Measurements from ENCODE around the gene KLF15. TPM values are rescaled to one million over a fixed set of nuclear protein-coding genes. Genes with fewer than 3 reads are reported as not detected.

Gene KLF15
- total and polyA plus RNA-seq, 4 experiments from 2014 or later, result 0.67 to 0.72 TPM; not detected in 2

DNA sequence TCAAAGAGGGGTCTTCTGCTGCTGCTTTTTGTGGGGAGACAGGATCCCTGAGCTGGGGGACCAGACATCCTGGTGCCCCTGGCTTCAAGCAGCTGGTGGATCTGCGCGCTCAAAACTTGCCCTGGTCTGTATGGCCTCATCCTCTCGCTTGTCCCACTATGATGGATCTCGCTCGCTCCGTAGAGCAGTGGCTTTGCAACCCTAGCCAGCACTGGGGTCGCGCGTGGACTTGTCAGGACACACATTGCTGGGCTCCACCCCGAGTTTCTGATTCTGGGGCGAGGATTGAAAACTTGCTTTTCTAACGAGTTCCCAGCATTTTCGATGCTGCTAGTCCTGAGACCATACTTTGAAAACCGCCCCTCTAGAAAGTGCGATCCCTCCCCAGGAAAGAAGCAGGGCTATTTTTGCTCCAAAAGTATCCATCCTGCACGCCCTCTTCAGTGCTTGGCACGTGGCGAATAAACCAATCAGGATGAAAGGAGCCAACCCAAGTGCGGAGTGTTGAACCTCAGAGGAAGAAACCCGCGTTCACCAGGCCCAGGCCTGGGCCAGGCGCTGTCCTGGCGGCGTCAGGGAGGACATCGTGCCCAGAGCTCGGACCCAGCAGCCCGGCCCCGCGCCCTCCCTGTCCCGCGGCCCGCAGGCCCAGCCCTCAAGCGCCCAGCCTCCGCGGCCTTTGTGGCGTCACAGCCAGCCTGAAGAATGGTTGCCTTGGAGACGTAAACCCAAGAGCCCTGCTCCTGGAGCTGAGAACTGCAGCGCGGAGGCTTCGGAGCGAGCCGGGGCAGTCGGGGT is 37.2 kb upstream of the KLF15 start, which contains the start of gene CFAP100:
TSS of gene CFAP100 (plus strand) at position 731 of the 798 bp plus-strand sequence. CDS start 1,092 bp downstream, outside the sequence.
- peaks cover 0 to 5% (median 2%) of the 10 kb centered on the region in 4 donors for H3K4me1 Mint-ChIP-seq
- H3K27me3 Mint-ChIP-seq, result peaks cover 48 to 49% of the 10 kb centered on the region in 2 donors
- H3K36me3 Mint-ChIP-seq, result no peaks in the 10 kb centered on the region
- Histone ChIP-seq H3K4me1 (ENCODE audit: insufficient read depth, low read length) (no peaks in the 10 kb centered on the region), H3K9me3 (ENCODE audit: control insufficient read depth in 1 of 2, low read length in 2 of 2) (no peaks in the 10 kb centered on the region), H3K36me3 (ENCODE audit: insufficient read depth, low read length) (no peaks in the 10 kb centered on the region), H3K27ac (ENCODE audit: low read depth, low read length) (no peak within 1 kb of the TSS), H3K27me3 (ENCODE audit: insufficient read depth, low read length) (no peaks in the 10 kb centered on the region), H3K4me3 (ENCODE audit: low read length in 2 of 2) (no peak within 1 kb of the TSS)
- ChIA-PET CTCF (ENCODE audit: partially characterized antibody) (no interaction called here), POLR2A (ENCODE audit: partially characterized antibody) (no interaction called here)
- H3K4me3 Mint-ChIP-seq, result no peak within 1 kb of the TSS
- no peaks in the 10 kb centered on the region for H3K9me3 Mint-ChIP-seq
- no peak within 1 kb of the TSS for H3K27ac Mint-ChIP-seq
- DNase-seq, result no peak
- intact Hi-C loops (cut with micrococcal nuclease), result no loop called here

DNA sequence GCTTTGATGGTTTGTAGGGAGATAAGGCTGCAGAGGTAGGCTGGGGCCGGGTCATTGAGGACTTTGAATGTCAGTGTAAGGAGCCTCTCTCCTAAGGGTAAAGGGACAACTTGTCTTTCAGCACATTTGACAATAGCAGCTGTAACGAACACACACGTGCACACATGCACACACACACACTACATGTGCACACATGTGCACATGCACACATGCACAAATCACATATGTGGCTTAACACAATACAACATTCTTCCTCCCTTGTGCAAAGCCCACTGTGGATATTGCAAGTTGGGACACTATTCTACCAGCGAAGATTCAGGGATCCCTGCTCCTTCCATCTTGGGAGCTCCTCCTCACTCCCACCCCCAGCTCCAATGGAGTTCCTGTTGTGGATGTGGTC is 36.4 kb upstream of the KLF15 start:
- Mint-ChIP-seq H3K27me3 (peaks cover 49% of the 10 kb centered on the region in 2 donors), H3K27ac (no peak overlapping the region), H3K9me3 (no peaks in the 10 kb centered on the region), H3K36me3 (no peaks in the 10 kb centered on the region), H3K4me1 (peaks cover 0 to 5% (median 2%) of the 10 kb centered on the region in 4 donors), H3K4me3 (no peak overlapping the region)
- H3K9me3 ChIP-seq (ENCODE audit: control insufficient read depth in 1 of 2, low read length in 2 of 2), result no peaks in the 10 kb centered on the region
- no peak overlapping the region for H3K27ac ChIP-seq (ENCODE audit: low read depth, low read length)
- no peaks in the 10 kb centered on the region for H3K36me3 ChIP-seq (ENCODE audit: insufficient read depth, low read length)
- CTCF ChIA-PET (ENCODE audit: partially characterized antibody), result no interaction called here
- no peaks in the 10 kb centered on the region for H3K4me1 ChIP-seq (ENCODE audit: insufficient read depth, low read length)
- H3K27me3 ChIP-seq (ENCODE audit: insufficient read depth, low read length), result no peaks in the 10 kb centered on the region
- H3K4me3 ChIP-seq (ENCODE audit: low read length in 2 of 2), result no peak overlapping the region
- POLR2A ChIA-PET (ENCODE audit: partially characterized antibody), result no interaction called here
- no peak for DNase-seq
- intact Hi-C loops (cut with micrococcal nuclease), result no loop called here

GRCh38 chr3:126392246-126392645 is 35.0 kb upstream of the KLF15 start:
- intact Hi-C loops (cut with micrococcal nuclease), result no loop called here
- Mint-ChIP-seq H3K4me1 (peaks cover 0 to 6% (median 2%) of the 10 kb centered on the region in 4 donors), H3K4me3 (no peak overlapping the region), H3K27me3 (peaks cover 52 to 56% of the 10 kb centered on the region in 2 donors), H3K36me3 (no peaks in the 10 kb centered on the region), H3K27ac (no peak overlapping the region), H3K9me3 (no peaks in the 10 kb centered on the region)
- no peaks in the 10 kb centered on the region for H3K36me3 ChIP-seq (ENCODE audit: insufficient read depth, low read length)
- H3K4me1 ChIP-seq (ENCODE audit: insufficient read depth, low read length), result no peaks in the 10 kb centered on the region
- ChIA-PET CTCF (ENCODE audit: partially characterized antibody) (no interaction called here), POLR2A (ENCODE audit: partially characterized antibody) (no interaction called here)
- no peaks in the 10 kb centered on the region for H3K27me3 ChIP-seq (ENCODE audit: insufficient read depth, low read length)
- no peak for DNase-seq
- no peak overlapping the region for H3K4me3 ChIP-seq (ENCODE audit: low read length in 2 of 2)
- H3K27ac ChIP-seq (ENCODE audit: low read depth, low read length), result no peak overlapping the region
- H3K9me3 ChIP-seq (ENCODE audit: control insufficient read depth in 1 of 2, low read length in 2 of 2), result no peaks in the 10 kb centered on the region

DNA sequence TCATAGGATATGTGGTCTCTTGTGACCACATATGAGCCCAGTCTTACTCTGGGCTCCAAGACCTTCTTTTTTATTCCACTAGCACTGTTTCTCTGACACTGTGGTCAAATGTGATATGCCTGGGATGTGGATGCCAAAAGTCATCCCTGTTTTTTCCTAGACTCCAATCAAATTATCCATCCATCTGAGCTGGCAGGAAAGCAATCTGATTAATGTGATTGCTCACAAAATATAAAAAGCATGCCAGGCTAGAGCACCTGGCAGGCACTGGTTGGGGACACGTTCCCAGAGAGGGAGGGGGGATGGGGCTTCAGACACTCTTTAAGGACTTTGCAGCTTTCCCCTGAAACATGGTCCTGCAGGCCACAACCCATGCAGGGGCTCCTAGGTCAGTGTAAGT is 34.4 kb upstream of the KLF15 start:
- H3K27ac ChIP-seq (ENCODE audit: low read depth, low read length), result no peak overlapping the region
- POLR2A ChIA-PET (ENCODE audit: partially characterized antibody), result no interaction called here
- no peaks in the 10 kb centered on the region for H3K4me1 ChIP-seq (ENCODE audit: insufficient read depth, low read length)
- H3K36me3 ChIP-seq (ENCODE audit: insufficient read depth, low read length), result no peaks in the 10 kb centered on the region
- H3K4me3 ChIP-seq (ENCODE audit: low read length in 2 of 2), result no peak overlapping the region
- CTCF ChIA-PET (ENCODE audit: partially characterized antibody), result no interaction called here
- no peaks in the 10 kb centered on the region for H3K9me3 ChIP-seq (ENCODE audit: control insufficient read depth in 1 of 2, low read length in 2 of 2)
- H3K4me1 Mint-ChIP-seq, result peaks cover 0 to 6% (median 2%) of the 10 kb centered on the region in 4 donors
- no peaks in the 10 kb centered on the region for H3K27me3 ChIP-seq (ENCODE audit: insufficient read depth, low read length)
- intact Hi-C loops (cut with micrococcal nuclease), result no loop called here
- H3K27ac Mint-ChIP-seq, result no peak overlapping the region
- no peak overlapping the region for H3K4me3 Mint-ChIP-seq
- peaks cover 48 to 58% of the 10 kb centered on the region in 2 donors for H3K27me3 Mint-ChIP-seq
- H3K36me3 Mint-ChIP-seq, result no peaks in the 10 kb centered on the region
- DNase-seq, result no peak
- no peaks in the 10 kb centered on the region for H3K9me3 Mint-ChIP-seq

DNA sequence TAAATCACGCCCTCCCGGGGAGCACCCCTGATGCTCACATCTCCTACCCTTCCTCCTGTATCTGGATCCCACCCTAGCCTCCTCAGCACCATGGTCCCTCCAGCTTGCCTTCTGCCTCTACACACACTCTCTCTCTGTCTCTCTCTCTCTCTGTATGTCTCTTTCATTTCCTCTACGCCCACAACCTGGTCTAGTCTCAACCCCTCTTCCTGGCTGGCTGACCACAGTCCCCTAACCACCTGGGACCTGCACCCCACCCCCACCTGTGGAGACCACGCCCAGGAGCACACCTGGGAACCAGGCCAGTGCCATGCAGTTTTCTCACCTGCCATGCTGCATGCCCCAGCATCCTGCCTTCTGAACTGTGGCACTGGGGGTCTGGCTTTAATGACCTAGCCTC is 33.5 kb upstream of the KLF15 start:
- Mint-ChIP-seq H3K27me3 (peaks cover 51 to 62% of the 10 kb centered on the region in 2 donors), H3K4me1 (peaks cover 0 to 6% (median 2%) of the 10 kb centered on the region in 4 donors), H3K36me3 (no peaks in the 10 kb centered on the region), H3K4me3 (no peak overlapping the region), H3K9me3 (no peaks in the 10 kb centered on the region), H3K27ac (no peak overlapping the region)
- Histone ChIP-seq H3K27ac (ENCODE audit: low read depth, low read length) (no peak overlapping the region), H3K4me3 (ENCODE audit: low read length in 2 of 2) (no peak overlapping the region), H3K4me1 (ENCODE audit: insufficient read depth, low read length) (no peaks in the 10 kb centered on the region), H3K36me3 (ENCODE audit: insufficient read depth, low read length) (no peaks in the 10 kb centered on the region), H3K9me3 (ENCODE audit: control insufficient read depth in 1 of 2, low read length in 2 of 2) (no peaks in the 10 kb centered on the region), H3K27me3 (ENCODE audit: insufficient read depth, low read length) (no peaks in the 10 kb centered on the region)
- CTCF ChIA-PET (ENCODE audit: partially characterized antibody), result no interaction called here
- DNase-seq, result no peak
- intact Hi-C loops (cut with micrococcal nuclease), result no loop called here
- POLR2A ChIA-PET (ENCODE audit: partially characterized antibody), result no interaction called here

DNA sequence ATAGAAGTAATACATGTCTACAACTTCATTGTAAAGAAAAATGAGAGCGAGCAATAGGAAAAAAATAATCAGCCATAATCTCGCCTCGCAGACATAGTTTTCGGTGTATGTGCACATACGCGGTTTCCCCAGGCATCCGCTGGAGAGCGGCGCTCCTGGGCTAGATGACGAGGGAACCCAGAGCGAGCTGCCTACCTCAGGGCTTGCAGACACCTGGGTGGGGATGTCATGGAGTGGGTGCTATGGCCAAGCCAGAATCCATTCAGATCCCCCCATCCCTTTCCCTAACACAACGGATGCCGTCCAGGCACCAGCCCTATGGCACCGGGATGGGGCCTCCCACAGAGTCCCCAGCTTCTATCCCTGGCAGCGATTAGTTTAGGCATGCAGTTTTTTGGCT is 33.0 kb upstream of the KLF15 start:
- Histone ChIP-seq H3K4me1 (ENCODE audit: insufficient read depth, low read length) (no peaks in the 10 kb centered on the region), H3K9me3 (ENCODE audit: control insufficient read depth in 1 of 2, low read length in 2 of 2) (no peaks in the 10 kb centered on the region), H3K27me3 (ENCODE audit: insufficient read depth, low read length) (no peaks in the 10 kb centered on the region), H3K36me3 (ENCODE audit: insufficient read depth, low read length) (no peaks in the 10 kb centered on the region), H3K4me3 (ENCODE audit: low read length in 2 of 2) (no peak overlapping the region), H3K27ac (ENCODE audit: low read depth, low read length) (no peak overlapping the region)
- CTCF ChIA-PET (ENCODE audit: partially characterized antibody), result no interaction called here
- no peaks in the 10 kb centered on the region for H3K36me3 Mint-ChIP-seq
- no peak overlapping the region for H3K27ac Mint-ChIP-seq
- DNase-seq, result no peak
- intact Hi-C loops (cut with micrococcal nuclease), result no loop called here
- no peaks in the 10 kb centered on the region for H3K9me3 Mint-ChIP-seq
- no peak overlapping the region for H3K4me3 Mint-ChIP-seq
- POLR2A ChIA-PET (ENCODE audit: partially characterized antibody), result no interaction called here
- H3K4me1 Mint-ChIP-seq, result peaks cover 0 to 6% (median 2%) of the 10 kb centered on the region in 4 donors
- peaks cover 48 to 61% of the 10 kb centered on the region in 2 donors for H3K27me3 Mint-ChIP-seq

- intact Hi-C loops (cut with micrococcal nuclease), result no loop called here
- peak overlapping the region in 1 of 7 donors; percentile 19 for H3K27ac Mint-ChIP-seq
- no peak for DNase-seq
- Histone ChIP-seq H3K27ac (ENCODE audit: low read depth, low read length) (no peak overlapping the region), H3K9me3 (ENCODE audit: control insufficient read depth in 1 of 2, low read length in 2 of 2) (no peaks in the 10 kb centered on the region), H3K4me1 (ENCODE audit: insufficient read depth, low read length) (no peaks in the 10 kb centered on the region), H3K36me3 (ENCODE audit: insufficient read depth, low read length) (no peaks in the 10 kb centered on the region), H3K4me3 (ENCODE audit: low read length in 2 of 2) (no peak overlapping the region), H3K27me3 (ENCODE audit: insufficient read depth, low read length) (no peaks in the 10 kb centered on the region)
- H3K4me3 Mint-ChIP-seq, result peak overlapping the region in 3 of 8 donors; percentile 30 to 61 (median 53)
- H3K9me3 Mint-ChIP-seq, result no peaks in the 10 kb centered on the region
- ChIA-PET CTCF (ENCODE audit: partially characterized antibody) (no interaction called here), POLR2A (ENCODE audit: partially characterized antibody) (no interaction called here)
- peaks cover 49 to 60% of the 10 kb centered on the region in 2 donors for H3K27me3 Mint-ChIP-seq
- peaks cover 0 to 6% (median 2%) of the 10 kb centered on the region in 4 donors for H3K4me1 Mint-ChIP-seq
- H3K36me3 Mint-ChIP-seq, result no peaks in the 10 kb centered on the region
Measured at GRCh38 chr3:126389794-126390146, 32.6 kb upstream of the KLF15 start.

Data from CD4-positive, alpha-beta memory T cell (primary cell).